Fibroblast of skin of left quadriceps (primary cell): ENCODE measurements around the gene MBTPS2.
"Not testable (repeated sequence)": the region's sequence is repeated elsewhere in the genome, so short reads cannot be mapped to it uniquely, and the experiment has no call there.

Experiments
- DNase-seq, 2 experiments: peaks; one replicate each; pipeline ENCODE4 v3.0.0-alpha.2; 2013; ENCODE audit warnings: low read depth in 2 of 2

Gene MBTPS2

DNA sequence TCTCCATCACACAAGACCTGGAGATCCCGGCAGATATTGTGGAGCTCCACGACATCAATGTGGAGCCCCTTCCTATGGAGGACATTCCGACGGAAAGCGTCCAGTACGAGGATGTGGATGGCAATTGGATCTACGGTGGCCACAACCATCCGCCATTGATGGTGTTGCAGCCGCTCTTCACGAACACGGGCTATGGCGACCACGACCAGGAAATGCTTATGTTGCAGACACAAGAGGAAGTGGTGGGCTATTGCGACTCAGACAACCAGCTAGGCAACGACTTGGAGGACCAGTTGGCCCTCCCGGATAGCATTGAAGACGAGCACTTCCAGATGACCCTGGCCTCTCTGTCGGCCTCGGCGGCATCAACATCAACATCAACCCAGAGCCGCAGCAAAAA lies 17.1 kb downstream of the MBTPS2 start:
- DNase-seq = no peak

DNA sequence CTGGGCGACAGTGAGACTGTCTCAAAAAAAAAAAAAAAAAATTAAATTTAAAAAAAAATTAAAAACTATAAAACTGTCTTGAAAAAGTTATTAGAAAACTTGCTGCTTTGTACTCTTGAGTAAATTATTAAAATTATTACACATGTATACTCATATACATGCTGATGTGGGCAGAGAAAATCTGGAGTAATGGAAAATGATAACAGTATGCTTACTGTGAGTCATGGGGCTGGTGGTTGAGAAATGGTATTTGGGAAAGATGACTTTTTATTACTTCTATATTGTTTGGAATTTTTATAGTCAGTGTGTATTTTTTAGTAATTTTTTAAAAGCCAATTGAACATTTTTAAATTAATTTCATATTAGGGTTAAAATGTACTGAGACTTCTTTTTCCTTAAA lies 23.8 kb downstream of the MBTPS2 start:
- no peak for DNase-seq

DNA sequence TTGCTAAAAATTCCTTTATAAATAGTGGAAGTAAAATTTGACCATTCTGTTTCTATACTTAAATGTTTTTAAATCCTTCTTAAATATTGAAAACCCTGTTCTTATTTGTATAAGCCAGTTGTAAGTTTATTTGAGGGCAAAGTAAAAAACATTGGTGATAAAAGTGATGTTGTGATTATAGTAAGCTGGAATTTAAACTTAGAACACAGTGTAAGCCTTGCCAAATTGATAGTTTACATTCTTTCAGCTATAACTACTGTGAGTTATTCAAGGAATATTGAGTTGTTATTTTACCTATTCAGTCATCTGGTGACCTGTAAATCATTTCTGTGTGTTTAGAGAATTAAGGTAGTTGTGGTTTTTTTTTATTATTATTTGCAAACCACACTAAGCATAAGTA lies 26.0 kb downstream of the MBTPS2 start:
- peak in 1 of 2 experiments; percentile 10 for DNase-seq

DNA sequence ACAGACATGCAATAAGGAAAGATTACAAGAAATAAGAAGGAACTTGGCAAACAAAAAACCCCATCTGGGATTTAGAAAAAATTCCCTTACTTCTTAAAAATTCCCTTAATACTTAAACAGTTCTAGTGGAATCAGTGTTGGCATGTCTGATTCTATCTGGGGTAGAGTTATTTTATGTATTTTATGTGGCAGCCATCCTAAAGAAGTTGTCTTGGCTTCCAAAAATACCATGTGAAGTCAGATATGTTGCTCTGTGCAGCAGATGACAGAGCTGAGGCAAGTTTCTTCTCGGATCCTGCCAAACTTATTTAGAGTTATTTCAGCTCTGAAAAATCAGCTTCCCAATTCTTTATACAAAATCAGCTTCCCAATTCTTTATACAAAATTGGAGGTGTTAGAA lies 31.1 kb downstream of the MBTPS2 start:
- DNase-seq = peak in 1 of 2 experiments; percentile 1

DNA sequence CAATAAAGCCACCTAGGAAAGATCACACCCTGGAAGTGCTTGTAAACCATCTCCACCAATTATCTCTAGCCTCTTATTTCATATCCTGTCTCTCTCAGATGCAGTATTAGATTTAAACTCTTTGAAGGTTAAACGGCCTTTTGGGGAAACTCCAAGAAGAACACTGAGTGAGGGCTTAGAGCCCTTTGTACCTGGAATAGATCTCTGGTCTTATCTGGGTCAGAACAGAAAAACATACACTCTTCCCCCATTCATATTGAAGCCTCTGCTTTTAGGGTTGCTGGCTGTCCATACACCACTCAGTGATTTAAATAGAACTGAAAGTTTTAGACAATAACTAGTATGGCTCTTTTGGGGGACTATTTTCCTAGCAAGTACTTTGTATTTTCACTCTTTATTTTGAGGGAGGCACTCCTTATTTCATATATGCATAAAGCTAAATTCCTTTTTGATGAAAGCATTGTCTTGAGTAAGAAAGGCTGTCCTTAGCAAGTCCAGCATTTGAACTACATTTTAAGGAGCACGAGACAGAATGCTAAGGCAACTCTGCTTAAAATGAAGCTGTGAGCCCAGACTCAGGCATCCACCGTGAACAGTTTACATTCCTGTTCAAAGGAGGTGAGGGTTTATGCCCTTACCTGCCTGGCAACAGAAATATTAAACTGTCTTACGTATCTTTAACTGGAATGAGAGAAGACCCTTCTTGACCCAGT lies 33.8 kb downstream of the MBTPS2 start:
- no peak for DNase-seq

DNA sequence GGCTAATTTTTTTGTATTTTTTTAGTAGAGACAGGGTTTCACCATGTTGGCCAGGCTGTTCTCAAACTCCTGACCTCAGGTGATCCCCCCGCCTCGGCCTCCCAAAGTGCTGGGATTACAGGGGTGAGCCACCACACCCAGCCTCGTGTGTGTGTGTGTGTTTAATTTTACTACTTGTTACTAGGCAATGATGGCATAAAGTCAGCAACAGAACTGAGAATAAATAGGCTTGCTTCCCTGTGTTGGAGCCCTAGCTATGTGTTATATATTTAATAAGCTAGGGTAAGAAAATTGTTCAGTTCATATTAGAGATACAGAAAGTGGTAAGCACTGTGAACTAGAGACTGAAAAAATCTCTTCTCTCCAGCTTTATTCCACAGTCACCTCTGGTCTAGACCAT lies 34.8 kb downstream of the MBTPS2 start:
- not testable (repeated sequence) for DNase-seq

DNA sequence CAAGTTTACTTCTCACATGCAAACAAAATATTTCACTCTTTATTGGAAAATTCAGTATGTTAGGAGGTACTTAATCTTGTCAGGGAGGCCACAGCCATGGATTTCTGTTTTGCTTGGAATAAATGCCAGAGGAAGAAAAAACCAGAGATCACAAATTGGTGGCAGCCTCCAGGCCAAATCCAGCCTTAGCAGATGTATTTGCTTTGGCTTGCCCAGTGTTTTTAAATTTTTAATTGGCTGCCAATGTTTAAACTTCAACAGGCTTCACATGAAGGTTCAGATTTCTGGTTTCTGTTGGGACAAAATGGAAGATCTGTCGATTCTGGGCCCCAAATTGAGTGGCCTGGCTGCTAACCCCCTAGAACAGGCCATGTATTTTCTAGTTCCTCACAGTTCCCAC lies 35.6 kb downstream of the MBTPS2 start:
- no peak for DNase-seq

DNA sequence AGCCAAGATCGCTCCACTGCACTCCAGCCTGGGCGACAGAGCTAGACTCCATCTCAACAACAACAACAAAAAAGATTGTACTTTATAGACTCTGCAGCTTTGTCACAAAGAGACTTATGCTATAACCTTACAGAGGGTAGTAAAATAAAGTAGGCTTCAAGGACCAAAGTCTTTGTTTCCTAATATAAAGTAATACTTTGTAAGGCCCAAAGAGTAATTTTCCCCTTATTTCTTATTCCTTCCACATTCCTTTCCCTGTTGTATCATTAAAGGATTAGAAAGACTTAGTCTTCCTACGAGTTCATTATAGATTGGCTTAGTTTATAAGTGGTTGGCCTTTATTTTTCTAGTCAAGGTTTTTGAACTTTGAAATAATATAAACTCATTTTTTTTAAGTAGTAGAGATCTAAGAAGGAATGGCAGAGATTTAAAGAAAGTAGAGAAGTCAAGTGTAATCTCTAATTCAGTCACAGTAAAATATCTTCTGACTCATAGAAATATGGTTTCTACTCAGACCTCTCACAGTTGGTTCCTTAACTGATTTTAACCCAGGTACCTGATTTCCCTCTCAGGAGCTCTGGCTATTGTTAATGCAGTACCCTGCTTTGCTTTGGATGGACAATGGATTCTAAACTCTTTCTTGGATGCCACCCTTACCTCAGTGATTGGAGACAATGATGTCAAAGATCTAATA lies 42.6 kb downstream of the MBTPS2 start:
- no peak for DNase-seq

DNA sequence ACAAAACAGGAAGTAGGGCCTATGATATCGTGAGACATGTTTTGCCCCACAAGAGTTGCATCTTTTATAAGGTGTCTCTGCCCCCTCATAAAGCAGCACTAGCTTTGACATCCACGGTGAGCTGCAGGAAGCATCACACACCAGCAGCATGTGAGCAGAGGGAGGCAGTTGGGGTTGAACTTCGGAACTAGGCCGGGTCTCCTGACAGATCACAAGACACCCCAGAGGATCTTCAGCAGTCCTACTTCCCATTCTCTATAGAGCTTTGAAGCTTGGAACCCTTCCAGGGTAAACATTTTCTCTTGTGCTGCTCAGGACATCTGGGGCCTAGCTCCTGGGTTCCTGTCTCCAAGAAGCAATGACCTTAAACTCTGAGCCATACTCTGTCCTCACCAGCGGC lies 43.8 kb downstream of the MBTPS2 start:
- DNase-seq = no peak

DNA sequence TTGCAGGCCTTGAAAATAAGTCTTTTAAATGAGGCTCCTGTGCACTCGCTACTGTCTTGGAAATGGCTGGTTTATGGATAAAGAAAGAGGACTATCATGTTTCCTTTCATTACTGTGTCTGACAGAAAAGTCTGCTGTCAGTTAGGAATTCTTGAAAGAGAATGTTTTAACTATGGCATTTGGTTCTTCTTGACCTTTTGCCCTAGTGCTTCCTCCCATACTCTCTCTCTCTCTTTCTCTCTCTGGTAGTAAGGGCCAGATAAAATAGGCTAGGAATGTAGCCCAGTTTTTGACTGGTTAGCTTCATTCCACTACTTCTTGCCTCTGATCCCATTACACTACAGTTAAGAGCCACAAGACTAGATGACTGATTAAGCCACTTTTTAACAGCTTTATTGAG lies 46.2 kb downstream of the MBTPS2 start:
- DNase-seq = peak in 1 of 2 experiments; percentile 1

DNA sequence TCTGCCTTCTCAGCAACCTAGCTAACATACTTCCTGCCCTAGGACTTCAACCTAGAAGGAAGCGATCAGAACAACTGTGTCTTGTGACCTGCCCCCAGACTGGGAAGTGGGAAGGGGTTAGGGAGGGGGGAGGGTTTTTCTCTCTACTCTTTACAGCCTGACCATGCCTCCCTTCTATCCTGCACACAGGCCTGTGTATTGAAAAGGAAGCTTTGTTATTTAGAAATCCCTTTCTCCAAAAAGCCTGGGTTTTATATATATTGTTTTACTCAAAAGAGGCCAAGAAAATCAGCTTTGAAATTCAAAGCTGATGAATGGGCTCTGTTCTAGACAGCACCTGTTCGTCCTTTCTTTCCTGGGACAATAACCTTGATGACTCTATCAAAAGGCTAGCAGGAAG lies 65.9 kb downstream of the MBTPS2 start:
- DNase-seq = no peak

DNA sequence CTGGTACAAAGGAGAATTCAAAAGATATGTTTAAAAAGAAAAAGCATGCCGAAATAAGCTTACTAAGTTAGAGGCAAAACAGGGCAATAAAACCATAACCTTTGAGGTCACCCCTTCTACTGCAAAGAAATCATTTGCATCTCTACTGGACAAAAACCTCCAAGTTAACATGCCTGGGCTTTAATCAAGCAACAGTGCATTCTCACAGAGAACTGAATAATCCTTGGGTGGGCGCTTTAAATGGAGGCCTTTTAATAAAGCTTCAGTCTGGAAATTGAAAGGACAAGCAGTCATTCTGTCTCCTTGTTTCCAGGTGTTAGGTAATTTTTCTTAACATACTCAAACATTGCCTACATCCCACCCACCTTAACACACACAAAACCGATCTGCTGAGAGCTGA lies 66.5 kb downstream of the MBTPS2 start:
- DNase-seq = no peak

DNA sequence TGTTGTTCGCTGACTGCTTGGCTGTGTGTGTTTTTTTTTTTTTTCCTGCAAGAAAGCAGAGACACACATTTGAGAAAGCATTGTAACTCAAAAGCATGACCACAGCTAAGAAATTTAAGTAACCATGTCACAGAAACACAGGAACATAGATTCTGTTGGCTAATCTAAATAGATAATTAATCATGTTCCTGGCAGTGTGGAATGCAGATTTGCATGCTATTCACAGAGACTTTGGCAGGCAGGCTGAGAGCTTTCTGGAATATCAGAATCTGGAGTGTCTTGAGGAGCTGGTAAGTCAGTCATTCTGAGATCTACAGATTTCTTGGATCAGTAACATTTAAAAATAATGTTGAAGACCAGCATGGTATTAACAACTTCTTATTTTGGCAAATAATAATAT lies 67.8 kb downstream of the MBTPS2 start:
- DNase-seq = peak; percentile 21 to 27

DNA sequence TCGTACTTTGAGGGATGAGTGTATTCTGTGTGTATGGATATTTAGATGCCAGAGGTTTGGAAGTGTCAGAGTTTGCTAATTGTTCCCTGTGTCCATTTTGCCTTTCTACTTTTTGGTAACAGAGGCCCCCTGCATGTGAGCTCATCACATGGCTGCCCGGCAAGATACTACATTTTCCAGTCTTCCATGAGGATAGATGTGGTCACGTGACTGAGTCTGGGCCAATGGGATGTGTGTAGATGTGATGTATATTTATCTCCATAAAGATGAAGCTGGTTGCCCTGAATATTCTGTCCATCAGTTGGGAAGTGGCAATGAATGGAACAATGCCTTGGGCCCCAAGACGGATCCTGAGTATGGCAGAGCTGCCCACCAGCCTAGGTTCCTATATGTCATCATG lies 72.1 kb downstream of the MBTPS2 start:
- DNase-seq = no peak

DNA sequence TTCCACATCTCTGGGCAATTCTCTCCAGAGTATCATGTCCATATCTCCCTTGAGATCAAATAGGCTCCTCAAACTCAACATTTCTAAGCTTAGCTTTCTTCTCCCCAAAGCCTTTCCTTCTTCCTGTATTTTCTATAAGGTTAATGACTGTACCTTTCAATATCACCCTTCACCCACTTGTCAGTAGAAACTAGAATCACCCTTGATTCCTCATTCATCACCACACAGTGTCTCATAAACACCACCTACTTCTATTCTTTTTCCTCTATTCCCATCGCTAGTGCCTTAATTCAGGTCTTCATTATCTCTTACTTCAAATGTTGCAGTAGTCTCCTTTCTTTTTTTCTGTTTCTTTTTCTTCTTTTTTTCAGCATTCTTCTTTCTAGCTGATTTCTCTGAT lies 72.8 kb downstream of the MBTPS2 start:
- DNase-seq = no peak

DNA sequence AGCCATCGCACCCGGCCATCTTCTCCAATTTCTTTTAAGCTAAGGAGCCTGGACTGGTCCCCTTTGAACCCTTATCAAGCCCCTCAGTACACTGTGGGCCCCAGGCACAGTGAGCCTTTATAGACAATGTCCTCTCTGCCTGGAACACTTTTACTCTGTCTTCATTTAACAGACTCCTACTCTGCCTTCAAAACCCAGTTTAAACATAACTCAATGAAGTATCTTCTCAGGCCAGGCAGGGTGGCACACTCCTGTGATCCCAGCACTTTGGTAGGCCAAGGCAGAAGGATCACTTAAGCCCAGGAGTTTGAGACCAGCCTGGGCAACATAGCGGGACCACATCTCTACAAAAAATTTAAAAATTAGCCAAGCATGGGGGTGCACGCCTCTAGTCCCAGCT lies 73.6 kb downstream of the MBTPS2 start:
- DNase-seq = no peak

DNA sequence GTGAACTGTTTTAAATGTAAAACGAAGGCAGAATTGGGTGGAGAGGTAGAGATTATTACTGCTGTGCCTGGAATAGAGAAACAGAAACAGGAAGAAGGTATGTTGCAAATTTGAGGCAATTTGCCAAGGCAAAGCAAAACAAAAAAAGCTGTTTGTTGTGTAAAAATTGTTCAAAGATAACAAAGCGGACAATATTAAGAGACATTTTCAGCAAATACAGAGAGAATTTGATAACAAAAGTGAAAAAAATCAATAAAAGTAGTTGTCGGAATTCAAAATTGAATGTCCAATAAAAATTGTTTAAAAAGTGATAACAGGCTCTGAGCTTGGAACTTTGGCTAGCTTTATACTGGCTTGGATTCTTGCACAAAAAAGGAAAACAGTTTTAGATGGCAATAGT lies 86.7 kb downstream of the MBTPS2 start:
- DNase-seq = no peak

DNA sequence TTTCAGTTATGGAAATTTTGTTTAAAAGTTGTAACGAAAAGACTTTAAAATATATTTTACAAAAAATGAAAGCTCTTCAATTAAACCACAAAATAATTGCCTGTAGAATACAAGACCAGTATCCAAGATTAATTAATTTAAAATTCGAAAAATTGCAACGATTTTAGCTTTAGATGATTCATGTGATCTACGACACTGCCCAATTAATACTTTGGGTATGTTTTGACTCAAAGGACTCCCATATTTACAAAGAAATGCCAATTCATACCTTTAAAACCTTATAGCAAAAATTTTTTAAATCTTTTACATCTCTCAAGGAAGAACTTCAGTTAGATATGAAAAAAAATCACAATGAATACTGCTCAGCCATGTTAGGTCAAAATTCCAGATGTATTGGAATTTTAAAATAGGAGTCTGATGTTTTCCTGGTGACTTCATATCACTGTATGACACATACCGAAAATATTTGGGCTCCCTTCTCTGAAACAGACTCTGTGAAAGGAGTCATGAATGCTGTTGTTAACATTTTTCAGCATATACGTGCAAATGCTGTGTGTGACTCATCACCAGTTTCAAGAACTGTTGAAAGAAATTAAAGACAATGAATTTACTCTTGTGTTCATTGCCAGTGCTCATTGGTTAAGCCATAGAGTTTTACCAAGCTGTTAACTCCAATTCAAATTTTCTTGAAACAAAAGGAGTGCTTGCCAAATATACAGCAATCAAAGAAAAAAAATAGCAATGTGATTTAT lies 87.3 kb downstream of the MBTPS2 start:
- DNase-seq = peak; percentile 92 to 94

DNA sequence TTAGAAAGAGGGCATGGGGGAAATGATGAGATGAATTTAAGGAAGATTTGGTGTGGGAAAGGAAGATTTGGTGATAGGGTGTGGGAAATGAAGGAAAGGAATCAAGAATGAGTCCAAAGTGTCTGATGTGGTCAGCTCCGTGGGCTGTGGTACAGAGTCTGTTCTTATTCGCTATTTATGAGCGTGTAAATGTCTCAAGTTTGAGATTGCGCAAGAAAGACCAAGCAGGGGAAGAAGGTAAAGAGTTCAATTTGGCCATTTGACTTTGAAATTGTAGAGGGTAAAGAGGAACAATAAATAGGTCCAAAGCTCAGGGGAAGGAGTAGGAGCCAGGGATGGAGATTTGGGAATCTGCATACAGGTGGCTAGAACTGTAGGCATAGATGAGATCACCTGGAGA lies 89.8 kb downstream of the MBTPS2 start:
- no peak for DNase-seq

DNA sequence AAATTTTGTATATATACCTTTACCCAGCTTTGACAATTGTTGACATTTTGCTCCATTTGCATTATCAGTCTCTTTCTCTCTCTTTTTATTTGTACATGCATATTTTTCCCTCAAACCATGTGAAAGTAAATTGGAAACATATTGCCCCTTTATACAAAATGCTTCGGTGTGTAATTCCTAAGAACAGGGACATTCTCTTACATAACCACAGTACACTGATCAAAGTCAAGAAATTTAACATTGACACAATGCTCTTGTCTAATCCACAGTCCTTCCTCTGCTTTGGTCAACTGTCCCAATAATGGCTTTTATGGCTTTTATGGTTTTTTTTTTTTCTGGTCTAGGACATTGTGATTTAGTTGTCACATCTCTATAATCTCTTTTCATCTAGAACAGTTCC lies 91.6 kb downstream of the MBTPS2 start:
- DNase-seq = no peak

DNA sequence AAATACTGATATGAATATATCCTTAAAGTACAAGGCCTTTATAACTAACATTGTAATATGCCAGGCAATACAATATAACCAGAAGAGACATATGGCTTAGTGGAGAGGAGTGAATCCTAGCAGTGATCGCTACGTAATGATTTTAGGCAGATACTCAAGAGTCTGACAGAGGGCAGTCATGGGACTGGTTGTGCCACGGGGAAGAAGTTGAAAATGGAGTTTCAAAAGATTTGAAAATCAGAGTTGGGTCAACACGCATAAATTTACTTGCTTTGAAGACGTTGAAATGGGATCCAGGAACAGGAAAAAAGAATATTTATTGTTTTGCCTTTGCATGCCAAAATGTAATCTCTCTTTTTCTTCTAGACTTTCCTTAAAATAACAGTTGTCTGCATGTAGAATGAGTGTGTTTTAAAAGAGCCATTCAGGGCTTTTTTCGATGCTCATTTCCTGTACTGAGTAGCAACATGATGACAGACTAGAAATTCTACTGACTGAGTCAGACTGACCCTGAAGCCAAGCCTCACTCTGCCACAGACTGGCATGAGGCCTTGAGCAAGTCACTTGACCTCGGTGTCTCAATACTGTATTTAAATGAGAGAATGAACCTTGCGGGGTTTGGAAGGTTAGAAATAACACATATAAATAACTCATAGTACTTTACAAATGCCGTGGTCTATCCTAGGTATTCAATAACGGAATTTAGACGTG lies 93.0 kb downstream of the MBTPS2 start:
- peak; percentile 58 to 63 for DNase-seq

DNA sequence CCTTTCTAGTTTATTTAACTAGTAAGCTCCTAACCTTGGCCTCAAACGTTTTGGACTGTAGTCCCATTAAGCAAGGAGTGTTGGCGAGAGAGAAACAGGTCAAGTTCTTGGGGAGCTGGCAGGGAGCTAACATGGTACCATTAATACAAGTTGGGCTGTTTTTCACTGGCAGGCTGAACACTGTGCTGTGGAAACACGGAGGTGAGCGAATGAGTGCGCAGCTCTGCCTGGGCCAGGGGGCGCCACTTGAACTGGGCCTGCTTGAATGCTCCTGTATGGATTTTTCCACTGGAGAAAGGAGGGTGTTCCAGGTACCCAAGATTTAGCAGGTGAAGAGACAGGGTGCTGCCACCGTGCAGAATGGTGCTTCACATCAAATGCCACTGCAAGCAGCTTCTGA lies 93.7 kb downstream of the MBTPS2 start:
- no peak for DNase-seq
